Muscle of arm (tissue), 14 donors: Measurements from ENCODE around the gene MSTO1. TPM values are rescaled to one million over a fixed set of nuclear protein-coding genes. Genes with fewer than 3 reads are reported as not detected.
"Not testable (repeated sequence)": the region's sequence is repeated elsewhere in the genome, so short reads cannot be mapped to it uniquely, and the experiment has no call there.

Source experiments
- DNase-seq: peaks from one replicate; pipeline ENCODE4 v3.0.0-alpha.2; 2013
- long read RNA-seq, 11 donors: transcript quantifications; one replicate each; lab custom pipeline, GENCODE V29; 2026
- polyA plus RNA-seq, 12 donors: library from polyadenylated mRNA; unstranded; fragments of 120-200 nt; gene quantifications; one replicate each; pipeline ENCODE4 v1.2.1, GENCODE V29; 2013; ENCODE audit not compliant: insufficient read length in 12 of 12

Gene MSTO1
- 10 to 100 TPM in 11 of 12 donors, not detected in 1; 25.1 to 50.8 (median 33.4) TPM for polyA plus RNA-seq
- long read RNA-seq, donor 1, partial matches to known transcripts, result 0 of 2 reads
- long read RNA-seq, donor 1, other reads (novel, unspliced or antisense), result 0 of 2 reads
- long read RNA-seq, donor 2, result 0 reads
- long read RNA-seq, donor 3, result 0 reads
- long read RNA-seq, donor 4, result 0 reads
- long read RNA-seq, donor 5, partial matches to known transcripts, result 0 of 1 reads
- long read RNA-seq, donor 5, other reads (novel, unspliced or antisense), result 0 of 1 reads
- long read RNA-seq, donor 6, partial matches to known transcripts, result 0 of 1 reads
- long read RNA-seq, donor 6, other reads (novel, unspliced or antisense), result 0 of 1 reads
- long read RNA-seq, donor 7, partial matches to known transcripts, result 0 of 1 reads
- long read RNA-seq, donor 7, other reads (novel, unspliced or antisense), result 0 of 1 reads
- long read RNA-seq, donor 8, partial matches to known transcripts, result 0 of 2 reads
- long read RNA-seq, donor 8, other reads (novel, unspliced or antisense), result 0 of 2 reads
- long read RNA-seq, donor 9, result 0 reads
- long read RNA-seq, donor 10, partial matches to known transcripts, result 0 of 2 reads
- long read RNA-seq, donor 10, other reads (novel, unspliced or antisense), result 0 of 2 reads
- long read RNA-seq, donor 11, result 0 reads

DNA sequence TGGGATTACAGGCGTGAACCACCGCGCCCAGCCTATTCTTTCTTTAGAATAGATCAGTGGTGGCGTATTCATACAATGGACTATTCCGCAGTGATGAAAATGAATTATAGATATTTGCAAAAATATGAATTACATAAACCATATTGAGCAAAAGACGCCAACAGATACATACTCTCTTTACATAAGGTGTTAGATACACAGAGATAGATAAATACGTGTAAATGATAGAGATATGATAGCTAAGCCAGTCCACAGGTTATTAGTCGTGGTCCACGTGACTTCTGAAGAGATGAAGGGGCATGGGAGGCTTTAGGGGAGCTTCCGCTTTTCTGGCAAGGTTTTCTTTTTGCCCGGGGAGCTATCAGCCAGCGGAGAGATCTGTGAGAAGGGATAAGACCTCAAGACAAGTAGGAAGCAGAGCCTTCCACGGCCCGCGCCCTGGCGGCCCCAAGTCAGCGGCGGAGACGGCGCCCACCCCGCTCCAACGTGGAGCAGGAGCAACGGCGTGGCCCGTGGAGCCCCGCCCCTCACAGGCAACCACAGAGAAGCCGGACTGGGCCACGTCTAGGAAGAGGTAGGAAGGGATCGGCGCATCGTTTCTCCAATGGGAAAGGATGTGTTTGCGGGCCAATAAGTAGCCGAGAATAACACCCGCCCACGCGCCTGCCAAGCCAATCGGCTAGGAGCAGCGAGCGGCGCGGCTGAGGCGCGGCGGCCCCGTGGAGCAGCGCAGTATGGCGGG is at the start of gene MSTO1:
Gene MSTO1 (plus strand): TSS at position 704 of the 742 bp plus-strand sequence. CDS start 31 bp downstream, at position 735.
- DNase-seq, result peak; percentile 95

DNA sequence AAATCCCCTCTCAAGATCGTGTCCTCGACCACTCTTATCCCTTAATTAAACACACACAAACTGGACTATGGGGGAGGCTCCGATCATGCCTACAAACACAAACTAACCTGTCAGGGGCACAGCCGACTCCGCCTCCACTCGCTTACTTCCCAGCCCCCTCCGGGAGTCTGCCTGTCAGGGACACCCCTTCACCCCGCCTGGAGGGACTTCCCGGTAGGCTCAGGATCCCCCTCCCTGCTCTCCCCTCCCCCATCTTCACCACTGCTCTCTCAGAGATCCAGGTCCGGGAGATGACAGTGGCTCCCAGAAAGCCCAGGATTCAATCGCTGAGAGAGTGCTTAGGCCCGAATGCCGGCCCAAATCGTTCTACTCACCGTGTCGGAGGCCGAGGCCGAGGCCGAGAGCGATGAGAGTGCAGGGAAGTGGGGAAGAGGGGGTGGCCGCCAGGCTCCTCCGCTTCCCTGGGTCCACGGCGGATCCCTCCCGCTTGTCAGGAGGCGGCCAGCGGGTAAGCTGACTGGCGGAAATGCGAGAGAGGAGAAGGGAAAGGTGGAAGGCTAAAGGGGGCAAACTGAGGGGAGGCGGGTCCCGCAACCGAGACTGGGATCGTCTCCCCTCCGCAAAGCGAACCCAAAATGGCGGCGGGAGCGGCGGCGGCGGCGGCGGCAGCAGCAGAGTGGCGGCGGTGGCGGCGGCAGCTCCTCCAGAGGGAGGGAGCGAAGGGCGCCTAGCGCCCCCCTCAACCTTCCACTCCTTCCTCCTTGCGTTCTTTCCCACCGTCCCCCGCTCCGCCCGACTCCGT is 48.0 kb upstream of the MSTO1 start:
- DNase-seq, result peak; percentile 43

DNA sequence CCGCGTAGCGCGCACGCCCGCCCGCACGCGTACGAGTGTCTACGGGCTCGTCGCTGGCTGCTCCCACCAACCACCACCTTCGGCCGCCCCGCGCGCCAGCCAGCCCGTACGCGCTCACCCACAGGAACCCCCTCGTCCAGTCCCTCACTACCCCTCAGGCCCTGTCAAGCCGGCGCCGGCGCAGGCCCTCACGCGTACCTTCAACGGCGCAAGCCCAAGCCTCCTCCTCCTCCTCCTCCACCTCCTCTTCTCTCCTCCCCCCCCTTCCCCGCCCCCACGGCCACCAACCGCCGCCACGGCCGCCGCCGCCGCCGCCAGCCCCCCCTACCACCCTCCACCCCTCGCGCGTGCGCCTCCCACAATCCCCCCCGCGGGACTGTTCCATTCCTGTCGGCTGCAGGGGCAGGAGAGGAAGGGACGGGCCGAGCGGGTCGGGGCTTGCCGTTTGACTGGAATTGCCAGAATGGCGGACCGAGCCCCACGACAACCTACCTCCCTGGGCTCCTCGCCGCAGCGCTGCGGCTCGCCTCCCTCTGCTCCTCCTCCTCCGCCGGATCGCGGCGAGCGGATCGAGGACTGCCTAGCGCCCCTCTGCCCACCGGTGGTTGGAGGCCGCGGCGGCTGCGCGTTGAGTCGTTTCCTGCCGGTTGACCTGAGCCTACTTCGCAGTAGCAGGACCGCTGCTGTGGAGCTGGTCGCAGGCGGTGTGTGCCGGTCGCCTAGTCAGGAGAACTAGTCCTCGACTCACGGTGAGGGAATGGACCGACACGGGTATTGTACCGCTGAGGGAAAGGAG is 47.2 kb upstream of the MSTO1 start, which contains the start of gene ASH1L:
Gene ASH1L (minus strand): TSS at position 223 of the 796 bp plus-strand sequence. CDS start 41,284 bp downstream, outside the sequence.
- peak; percentile 96 for DNase-seq

DNA sequence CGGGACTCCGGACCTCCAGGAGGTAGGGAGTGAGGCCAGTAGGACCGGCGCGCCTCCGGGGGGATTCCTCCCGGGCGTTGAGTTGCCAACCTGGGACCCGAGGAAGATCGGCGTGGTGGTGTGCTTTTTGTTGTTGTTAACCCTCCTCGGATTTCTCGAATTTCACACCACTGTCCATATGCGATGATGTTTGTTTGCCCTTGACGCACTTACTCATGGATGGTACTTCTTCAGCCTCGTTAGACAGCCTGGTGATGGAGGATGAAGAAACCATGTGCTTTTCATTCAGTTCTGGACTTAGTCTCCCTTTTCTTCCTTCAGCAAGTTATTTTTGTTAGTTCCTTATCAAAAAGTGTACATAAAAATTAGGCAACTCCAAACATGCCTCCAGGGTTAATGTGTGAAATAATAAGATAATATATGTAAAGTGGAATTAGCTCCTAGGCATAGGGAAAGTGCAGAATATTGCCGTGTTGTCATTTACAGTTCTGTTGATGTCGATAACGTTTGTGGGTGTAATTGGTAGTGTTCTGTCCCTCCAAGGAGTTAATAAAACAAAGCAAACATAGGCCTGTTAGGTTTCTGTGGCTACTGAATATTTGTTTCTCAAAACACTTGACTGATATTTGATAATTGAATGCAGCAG is 46.5 kb upstream of the MSTO1 start:
- DNase-seq, result not testable (repeated sequence)

DNA sequence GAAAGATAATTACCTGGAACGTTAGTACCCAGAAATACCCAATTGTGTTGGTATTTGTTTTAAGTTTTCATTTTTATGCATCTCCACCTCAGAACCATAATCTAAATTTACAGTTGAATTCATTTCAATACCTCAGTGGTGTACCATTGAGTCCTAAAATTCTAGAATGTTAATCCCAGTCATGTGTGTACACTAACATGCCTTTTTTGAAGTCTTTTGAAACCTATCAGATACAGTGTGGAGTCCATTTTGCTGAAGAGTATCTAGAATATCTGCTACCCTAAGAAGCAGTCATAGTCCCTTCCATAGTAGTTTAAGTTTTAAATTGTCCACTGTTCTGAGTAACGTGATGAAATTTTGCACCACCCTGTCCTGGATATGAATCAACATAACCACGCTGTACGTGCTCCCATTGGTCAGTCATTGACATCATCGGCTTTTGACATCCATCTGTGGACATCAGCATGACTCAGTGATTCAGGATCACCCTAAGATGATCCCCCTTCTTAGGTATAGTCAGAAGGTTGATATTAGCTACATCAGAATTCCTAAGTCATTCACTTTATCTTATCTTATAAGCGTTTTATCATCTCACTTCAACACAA is 39.9 kb upstream of the MSTO1 start:
- no peak for DNase-seq

DNA sequence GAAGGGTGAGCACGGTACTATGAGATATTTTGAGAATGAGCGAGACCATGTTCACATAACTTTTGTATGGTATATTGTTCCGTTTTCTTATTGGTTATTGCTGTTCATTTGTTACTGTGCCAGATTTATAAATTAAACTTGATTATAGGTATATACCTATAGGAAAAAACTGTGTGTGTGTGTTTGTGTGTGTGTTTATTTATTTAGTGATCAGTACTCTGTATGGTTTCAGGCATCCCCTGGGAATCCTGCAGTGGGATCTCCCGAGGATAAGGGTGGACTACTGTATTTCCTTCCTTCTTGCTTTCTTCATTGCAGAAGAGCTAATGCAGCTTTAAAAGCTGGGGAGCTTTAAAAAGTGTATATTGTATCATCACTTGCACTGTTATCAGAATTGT is 39.4 kb upstream of the MSTO1 start:
- no peak for DNase-seq

DNA sequence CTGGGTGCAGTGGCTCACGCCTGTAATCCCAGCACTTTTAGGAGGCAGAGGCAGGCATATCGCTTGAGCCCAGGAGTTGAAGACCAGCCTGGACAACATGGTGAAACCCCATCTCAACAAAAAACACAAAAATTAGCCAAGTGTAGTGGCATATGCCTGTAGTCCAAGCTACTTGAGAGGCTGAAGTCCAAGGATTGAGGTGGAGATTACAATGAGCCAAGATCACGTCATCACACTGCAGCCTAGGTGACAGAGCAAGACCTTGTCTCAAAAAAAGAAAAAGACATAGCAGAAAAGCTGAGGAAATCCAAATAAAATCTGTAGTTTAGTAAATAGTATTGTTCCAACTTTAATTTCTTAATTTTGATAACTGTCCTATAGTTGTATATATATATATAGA is 35.9 kb upstream of the MSTO1 start:
- no peak for DNase-seq

DNA sequence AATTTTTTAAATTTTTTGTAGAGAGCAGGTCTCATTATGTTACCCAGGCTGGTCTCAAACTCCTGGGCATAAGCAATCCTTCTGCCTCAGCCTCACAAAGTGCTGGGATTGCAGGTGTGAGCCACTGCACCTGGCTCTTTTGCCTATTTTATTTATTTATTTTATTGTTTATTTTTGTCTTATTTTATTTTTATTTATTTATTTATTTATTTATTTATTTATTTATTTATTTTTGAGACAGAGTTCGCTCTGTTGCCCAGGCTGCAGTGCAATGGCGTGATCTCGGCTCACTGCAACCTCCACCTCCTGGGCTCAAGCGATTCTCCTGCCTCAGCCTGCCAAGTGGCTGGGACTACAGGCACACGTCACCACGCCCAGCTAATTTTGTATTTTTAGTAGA is 34.4 kb upstream of the MSTO1 start:
- not testable (repeated sequence) for DNase-seq

DNA sequence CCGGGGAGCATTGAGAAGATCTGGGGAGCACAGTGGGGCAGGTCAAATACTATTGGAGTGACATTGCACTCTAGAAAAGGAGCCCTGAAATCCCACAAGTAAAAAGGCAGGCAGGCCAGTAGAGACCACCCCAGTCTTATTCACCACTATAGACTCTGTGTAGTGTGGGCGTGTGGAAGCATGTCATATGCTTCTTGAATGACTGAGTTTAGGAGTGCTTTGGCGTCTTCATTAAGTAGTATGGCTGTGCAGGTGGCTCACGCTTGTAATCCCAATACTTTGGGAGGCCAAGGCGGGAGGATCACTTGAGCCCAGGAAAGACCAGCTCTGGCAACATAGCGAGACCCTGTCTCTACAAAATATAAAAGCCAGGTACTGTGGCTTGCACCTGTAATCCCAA is 26.2 kb upstream of the MSTO1 start:
- DNase-seq, result not testable (repeated sequence)

DNA sequence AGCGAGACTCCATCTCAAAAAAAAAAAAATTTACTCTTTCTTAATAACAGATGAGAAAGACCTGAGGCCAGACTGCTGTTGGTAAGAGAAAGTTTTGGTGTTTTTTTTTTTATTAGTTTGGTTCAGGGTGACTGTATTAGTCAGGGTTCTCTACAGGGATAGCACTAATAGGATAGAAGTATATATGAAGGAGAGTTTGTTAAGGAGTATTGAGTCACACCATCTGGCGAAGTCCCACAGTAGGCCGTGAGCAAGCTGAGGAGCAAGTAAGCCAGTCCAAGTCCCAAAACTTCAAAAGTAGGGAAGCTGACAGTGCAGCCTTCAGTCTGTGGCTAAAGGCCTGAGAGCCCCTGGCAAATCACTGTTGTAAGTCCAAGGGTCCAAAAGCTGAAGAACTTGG is 20.7 kb upstream of the MSTO1 start:
- not testable (repeated sequence) for DNase-seq

DNA sequence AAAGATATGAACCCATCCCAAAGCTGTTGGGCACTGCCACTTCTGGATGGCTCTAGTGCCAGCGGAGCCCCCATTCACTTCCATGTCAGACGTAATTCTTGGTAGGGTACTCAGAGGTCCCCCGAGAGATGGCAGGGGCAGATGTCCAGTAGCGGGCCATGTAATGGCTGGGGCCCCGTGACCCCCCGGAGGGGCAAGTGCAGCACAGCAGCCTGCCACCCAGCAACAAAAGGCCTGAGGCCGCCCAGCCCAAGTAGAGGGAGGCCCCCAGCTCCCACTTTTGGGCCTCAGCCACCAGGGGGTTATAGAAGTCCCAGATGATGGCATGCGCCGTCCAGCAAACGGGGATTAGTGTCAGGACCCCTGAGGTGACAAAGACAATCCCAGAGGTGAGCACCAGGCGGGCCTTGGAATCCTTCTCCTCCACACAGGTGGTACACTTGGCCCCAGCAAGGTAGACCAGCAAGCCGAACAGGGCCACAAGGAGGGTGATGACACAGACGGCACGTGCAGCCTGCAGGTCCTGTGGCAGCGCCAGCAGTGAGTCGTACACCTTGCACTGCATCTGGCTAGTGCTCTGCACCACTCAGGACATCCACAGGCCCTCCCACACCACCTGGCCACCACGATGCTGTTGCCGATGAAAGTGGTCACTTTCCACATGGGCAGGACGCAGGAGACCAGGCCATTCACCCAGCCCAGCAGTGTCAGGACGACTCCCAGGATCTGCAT is 19.3 kb upstream of the MSTO1 start:
- not testable (repeated sequence) for DNase-seq

DNA sequence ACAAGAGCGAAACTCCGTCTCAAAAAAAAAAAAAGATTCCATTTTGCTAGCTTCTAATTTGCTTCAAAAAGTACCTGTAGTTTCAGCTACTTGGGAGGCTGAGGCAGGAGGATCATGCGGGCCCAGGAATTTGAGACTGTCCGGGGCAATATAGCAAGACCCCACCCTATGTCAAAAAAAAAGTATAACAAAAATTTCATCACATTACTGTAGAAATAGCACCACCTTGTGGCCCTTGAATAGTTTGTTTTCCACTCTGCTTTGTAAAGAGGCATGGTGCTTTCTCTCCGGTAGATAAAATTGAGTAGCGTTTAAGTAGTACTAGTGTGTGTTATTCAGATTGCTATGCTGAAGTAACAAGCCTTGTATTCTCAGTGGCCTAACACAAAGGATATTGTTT is 18.2 kb upstream of the MSTO1 start:
- DNase-seq, result peak; percentile 55

DNA sequence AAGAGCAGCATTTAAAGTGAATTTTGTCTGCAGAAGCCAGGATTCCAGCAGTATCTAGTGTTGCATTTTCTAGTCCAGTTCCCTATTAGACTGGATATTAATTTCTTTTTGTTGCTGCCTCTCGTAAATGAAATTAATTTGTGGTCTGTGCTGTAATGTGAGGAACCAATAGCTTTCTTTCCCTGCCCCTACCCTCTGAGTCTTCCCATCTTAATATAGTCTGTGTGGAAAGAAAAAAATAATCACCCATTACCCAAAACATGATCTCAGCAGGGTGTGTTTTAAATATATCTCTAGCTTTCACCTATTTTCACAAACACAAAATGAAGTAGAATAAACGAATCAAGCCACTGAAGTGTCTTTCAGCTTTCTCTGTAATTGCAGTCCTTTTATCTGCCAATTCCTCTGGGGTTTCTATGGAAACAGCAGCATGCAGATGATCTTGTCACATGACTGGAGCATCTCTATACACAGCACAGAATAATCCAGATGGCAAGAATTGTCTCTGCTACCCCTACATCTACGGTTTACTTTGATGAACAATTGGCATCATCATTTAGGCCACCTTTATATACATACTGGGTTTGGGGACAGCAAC is 14.0 kb upstream of the MSTO1 start:
- DNase-seq, result not testable (repeated sequence)

DNA sequence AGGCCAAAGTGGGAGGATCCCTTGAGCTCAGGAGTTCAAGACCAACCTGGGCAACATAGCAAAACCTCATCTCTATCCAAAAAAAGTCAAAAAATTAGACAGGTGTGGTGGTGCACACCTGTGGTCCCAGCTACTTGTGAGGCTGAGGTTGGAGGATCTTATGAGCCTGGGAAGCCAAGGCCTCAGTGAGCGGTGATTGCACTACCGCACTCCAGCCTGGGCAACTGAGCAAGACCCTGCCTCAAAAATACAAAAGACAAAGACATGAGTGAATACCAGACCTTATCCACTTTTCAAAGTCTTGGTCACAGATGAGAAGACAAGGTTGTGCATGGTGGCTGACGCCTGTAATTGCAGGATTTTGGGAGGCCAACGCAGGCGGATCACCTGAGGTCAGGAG is 13.2 kb upstream of the MSTO1 start:
- DNase-seq, result no peak

DNA sequence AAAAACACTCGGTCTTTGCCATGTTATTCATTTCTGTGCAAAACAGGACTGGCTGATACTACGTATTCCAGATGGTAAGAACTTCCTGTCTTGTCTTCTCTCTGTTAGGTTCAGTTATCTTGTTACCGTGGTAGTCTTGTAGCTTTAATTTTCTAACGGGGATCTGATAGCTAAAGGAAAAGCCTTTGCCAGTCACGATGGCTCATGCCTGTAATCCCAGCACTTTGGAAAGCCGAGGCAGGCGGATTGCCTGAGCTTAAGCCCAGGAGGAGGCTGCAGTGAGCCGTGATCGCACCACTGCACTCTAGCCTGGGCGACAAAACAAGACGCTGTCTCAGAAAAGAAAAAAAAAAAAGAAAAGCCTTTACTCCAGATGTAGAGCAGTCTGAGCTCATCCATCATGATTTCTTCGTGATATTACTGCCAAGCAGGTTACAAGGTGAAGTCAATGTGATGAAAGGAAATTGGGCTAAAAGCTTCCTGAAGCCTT is 11.1 kb upstream of the MSTO1 start:
- DNase-seq, result peak; percentile 18

DNA sequence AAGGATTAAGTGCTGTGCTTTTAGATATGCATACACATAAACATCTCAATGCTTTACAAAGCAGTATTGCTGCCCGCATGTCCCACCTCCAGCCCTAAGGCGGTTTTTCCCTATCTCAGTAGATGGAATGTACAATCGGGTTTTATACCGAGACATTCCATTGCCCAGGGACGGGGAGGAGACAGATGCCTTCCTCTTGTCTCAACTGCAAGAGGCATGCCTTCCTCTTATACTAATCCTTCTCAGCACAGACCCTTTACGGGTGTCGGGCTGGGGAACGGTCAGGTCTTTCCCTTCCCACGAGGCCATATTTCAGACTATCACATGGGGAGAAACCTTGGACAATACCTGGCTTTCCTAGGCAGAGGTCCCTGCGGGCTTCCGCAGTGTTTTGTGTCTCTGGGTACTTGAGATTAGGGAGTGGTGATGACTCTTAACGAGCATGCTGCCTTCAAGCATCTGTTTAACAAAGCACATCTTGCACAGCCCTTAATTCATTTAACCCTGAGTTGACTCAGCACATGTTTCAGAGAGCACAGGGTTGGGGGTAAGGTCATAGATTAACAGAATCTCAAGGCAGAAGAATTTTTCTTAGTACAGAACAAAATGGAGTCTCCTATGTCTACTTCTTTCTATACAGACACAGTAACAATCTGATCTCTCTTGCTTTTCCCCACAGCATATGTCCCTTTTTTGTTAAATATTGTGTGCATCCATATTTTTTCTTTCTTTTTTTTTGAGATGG is 10.0 kb upstream of the MSTO1 start:
- DNase-seq, result not testable (repeated sequence)

DNA sequence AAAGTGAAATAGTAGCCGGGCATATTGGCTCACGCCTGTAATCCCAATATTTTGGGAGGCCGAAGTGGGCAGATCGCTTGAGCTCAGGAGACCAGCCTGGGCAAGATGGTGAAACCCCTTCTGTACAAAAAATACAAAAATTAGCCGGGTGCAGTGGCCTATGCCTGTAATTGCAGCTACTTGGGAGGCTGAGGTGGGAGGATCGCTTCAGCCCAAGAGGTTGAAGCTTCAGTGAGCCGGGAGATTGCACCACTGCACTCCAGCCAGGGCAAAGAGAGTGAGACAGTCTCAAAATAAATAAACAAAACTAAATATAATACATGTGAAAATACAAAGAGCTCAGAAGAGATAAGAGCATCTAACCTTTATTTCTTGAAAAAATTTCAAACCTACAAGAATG is 2.3 kb upstream of the MSTO1 start:
- no peak for DNase-seq

DNA sequence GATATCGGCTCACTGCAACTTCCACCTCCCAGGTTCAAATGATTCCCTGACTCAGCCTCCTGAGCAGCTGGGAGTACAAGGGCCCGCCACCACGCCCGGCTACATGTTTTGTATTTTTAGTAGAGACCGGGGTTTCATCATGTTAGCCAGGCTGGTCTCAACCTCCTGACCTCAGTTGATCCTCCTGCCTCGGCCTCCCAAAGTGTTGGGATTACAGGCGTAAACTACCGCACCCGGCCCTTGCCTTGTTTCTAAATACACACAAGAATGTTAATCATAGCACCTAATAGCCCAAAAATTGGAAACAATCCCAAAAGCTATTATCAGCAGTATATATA is 1.2 kb upstream of the MSTO1 start:
- no peak for DNase-seq
